DND-41 (cell line): ENCODE measurements around the gene THBS3.

Experiments
- EZH2 ChIP-seq: IDR thresholded peaks from 3 replicates; pipeline ENCODE4 v1.6.1; 2012; ENCODE audit warnings: borderline replicate concordance, low read depth, mild to moderate bottlenecking, moderate library complexity, low read length, inconsistent platforms; ENCODE audit not compliant: severe bottlenecking
- TF ChIP-seq, protein P1 (sequence below): IDR thresholded peaks from 2 replicates; pipeline ENCODE4 v1.5.1; 2012; ENCODE audit warnings: borderline replicate concordance, low read length, moderate library complexity, mild to moderate bottlenecking; ENCODE audit not compliant: poor library complexity, severe bottlenecking; ENCODE audit errors: extremely low read depth

GRCh38 chr1:155199792-155200191 is 7.9 kb downstream of the THBS3 start:
- TF ChIP-seq, protein P1, sequence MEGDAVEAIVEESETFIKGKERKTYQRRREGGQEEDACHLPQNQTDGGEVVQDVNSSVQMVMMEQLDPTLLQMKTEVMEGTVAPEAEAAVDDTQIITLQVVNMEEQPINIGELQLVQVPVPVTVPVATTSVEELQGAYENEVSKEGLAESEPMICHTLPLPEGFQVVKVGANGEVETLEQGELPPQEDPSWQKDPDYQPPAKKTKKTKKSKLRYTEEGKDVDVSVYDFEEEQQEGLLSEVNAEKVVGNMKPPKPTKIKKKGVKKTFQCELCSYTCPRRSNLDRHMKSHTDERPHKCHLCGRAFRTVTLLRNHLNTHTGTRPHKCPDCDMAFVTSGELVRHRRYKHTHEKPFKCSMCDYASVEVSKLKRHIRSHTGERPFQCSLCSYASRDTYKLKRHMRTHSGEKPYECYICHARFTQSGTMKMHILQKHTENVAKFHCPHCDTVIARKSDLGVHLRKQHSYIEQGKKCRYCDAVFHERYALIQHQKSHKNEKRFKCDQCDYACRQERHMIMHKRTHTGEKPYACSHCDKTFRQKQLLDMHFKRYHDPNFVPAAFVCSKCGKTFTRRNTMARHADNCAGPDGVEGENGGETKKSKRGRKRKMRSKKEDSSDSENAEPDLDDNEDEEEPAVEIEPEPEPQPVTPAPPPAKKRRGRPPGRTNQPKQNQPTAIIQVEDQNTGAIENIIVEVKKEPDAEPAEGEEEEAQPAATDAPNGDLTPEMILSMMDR, result no peak
- TF ChIP-seq EZH2, result no peak
